Stimulated activated CD8-positive, alpha-beta memory T cell treated with anti-CD3 and anti-CD28 coated beads, Interleukin-12 subunit alpha, Interleukin-12 subunit beta, amount 100 ng/mL, for 1 hour (primary cell): ENCODE data around the gene RXFP3.

Experiments
- DNase-seq: peaks from one replicate; pipeline ENCODE4 v3.0.0-alpha.2; 2020; ENCODE audit warnings: low read depth

The RXFP3 gene

GRCh38 chr5:33984178-33984577, 48.0 kb downstream of the RXFP3 start:
- DNase-seq: no peak

- DNase-seq: no peak
Measured at GRCh38 chr5:33984671-33985124, 48.5 kb downstream of the RXFP3 start, which contains the start of gene SLC45A2. SLC45A2 (minus strand) TSS chr5:33984693; CDS start chr5:33984583, 110 bp downstream.

- no peak for DNase-seq
Measured at GRCh38 chr5:33985447-33985846, 49.3 kb downstream of the RXFP3 start.
